Astrocyte (in vitro differentiated cells and primary cell): ENCODE results near the gene NFIL3.

Experiments
- EZH2 ChIP-seq: IDR thresholded peaks from 2 replicates; pipeline ENCODE4 v1.6.1; 2012; ENCODE audit warnings: mild to moderate bottlenecking, low read length, inconsistent platforms; ENCODE audit not compliant: insufficient read depth
- TF ChIP-seq, protein P1 (sequence below): IDR thresholded peaks from 2 replicates; pipeline ENCODE4 v1.5.1; 2011; ENCODE audit warnings: low read depth, mild to moderate bottlenecking, inconsistent platforms, low read length, moderate library complexity; ENCODE audit not compliant: insufficient read depth

DNA sequence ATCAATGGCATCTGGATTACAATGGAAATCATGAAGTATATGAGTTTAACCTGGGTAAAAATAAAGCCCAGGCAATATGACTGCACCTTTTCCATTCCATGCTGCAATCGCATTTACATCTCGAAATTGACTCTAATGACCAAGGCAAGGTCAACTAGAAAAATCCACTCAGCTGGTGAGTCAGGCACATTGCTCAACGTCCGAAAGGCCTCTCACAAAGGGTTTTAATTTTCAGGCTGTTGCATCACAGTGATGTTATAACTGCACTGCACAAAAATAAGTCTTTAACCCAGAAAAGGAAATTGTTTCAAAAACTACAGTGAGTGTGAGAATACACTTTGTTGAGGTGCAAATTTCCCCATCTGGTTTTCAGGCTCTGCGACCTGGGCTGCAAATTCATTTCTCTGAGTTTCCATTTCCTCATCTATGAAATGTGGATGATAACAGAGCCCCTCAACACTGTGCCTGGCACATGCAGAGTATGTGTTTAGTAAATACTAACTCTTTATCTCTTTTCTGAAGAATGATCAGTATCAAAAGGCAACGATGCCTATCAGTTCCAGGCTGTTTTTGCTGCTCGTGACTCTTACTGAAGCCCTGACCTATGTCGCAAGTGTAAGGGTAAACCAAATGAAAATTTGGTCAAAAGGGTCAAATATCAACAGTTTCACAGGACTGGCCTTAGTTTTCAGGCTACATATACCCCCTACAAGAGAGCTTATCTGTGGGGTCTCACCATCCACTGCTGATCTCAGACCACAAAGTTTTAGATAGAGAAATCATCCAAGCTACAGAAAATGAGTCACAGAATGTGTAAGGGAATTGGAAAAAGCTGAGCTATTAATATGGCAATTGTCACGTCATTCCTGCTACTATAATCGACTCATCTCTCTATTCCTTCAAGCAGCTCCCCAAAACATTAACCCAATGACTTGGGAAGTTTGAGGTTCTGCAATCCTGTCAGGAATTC is 4.1 kb downstream of the NFIL3 start:
- TF ChIP-seq, protein P1, sequence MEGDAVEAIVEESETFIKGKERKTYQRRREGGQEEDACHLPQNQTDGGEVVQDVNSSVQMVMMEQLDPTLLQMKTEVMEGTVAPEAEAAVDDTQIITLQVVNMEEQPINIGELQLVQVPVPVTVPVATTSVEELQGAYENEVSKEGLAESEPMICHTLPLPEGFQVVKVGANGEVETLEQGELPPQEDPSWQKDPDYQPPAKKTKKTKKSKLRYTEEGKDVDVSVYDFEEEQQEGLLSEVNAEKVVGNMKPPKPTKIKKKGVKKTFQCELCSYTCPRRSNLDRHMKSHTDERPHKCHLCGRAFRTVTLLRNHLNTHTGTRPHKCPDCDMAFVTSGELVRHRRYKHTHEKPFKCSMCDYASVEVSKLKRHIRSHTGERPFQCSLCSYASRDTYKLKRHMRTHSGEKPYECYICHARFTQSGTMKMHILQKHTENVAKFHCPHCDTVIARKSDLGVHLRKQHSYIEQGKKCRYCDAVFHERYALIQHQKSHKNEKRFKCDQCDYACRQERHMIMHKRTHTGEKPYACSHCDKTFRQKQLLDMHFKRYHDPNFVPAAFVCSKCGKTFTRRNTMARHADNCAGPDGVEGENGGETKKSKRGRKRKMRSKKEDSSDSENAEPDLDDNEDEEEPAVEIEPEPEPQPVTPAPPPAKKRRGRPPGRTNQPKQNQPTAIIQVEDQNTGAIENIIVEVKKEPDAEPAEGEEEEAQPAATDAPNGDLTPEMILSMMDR = no peak
- no peak for TF ChIP-seq EZH2
